ENCODE measurements around the gene DTX3L.
"Not testable (repeated sequence)": the region's sequence is repeated elsewhere in the genome, so short reads cannot be mapped to it uniquely, and the experiment has no call there.

DTX3L gene

GRCh38 chr3:122562923-122563716, 1.0 kb upstream of the DTX3L start:
- DNase-seq, result no peak

DNA sequence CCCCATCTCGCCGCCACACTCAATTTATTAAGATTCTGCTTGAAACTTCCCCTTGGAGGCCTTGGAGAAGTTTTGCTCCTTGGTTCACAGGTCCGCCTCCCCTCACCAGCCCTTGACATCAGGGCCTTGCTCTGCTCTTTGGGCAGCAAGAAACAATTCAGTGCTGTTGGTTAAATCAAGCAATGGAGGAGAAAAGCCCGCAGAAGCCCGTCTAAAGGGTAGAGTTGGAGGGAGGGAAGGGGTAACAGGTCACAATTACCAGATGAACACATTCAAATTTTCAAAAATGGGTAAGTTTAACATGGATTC, 467 bp upstream of the DTX3L start:
- no peak for DNase-seq

- not testable (repeated sequence) for DNase-seq
These were observed 4.0 kb downstream of the DTX3L start for GRCh38 chr3:122568131-122568530.

DNA sequence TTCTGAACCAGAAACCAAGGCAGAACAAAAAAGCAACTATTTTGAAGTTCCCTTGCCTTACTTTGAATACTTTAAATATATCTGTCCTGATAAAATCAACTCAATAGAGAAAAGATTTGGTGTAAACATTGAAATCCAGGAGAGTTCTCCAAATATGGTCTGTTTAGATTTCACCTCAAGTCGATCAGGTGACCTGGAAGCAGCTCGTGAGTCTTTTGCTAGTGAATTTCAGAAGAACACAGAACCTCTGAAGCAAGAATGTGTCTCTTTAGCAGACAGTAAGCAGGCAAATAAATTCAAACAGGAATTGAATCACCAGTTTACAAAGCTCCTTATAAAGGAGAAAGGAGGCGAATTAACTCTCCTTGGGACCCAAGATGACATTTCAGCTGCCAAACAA, 4.6 kb downstream of the DTX3L start:
- no peak for DNase-seq

DNA sequence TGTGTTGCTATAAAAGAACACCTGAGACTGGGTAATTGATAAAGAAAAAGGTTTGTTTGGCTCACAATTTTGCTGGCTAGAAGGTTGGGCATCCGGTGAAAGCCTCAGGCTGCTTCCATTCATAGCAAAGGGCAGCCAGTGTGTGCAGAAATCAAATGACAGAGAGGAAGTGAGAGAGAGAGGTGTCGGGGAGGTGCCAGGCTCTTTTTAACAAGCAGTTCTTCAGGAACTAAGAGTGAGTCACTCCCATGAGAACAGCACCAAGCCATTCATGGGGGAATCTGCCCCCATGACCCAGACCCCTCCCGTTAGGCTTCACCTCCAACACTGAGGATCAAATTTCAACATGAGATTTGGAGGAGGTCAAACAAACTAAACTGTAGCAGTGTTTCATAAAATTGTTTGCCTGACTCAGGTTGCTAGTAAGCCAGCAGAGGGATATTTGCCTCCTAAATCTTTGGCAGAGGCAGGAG, 8.8 kb downstream of the DTX3L start:
- no peak for DNase-seq

- DNase-seq, result no peak
These were observed 12.2 kb downstream of the DTX3L start for GRCh38 chr3:122576174-122576940.

DNA sequence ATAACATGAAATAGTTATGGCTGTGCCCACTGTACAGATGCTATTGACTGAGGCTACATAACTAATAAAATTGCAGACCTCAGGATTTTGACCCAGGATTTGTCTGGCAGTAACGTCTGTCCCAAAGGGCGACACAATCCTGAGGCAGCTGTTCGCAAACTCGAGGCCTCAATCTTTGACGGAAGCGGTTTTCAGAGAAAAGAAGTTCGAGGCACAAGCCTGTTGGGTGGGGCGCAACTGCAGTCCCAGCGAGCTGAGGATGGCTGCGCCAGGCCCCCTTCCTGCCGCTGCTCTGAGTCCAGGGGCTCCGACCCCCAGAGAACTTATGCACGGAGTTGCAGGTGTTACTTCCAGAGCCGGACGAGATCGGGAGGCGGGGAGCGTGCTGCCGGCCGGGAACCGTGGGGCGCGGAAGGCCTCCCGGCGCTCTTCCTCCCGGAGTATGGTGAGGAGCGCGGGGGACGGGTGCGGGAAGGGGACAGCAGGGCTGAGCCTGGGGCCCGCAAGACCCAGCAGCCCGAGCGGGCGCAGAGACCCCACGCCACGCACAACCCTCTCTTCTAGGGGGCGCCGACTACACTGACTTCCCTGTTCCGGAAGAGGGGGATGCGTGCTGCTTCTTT, 13.4 kb downstream of the DTX3L start, which contains the start of gene PARP15:
Gene PARP15, plus strand, starts transcription at position 242 of the 623 bp plus-strand sequence. Its CDS starts 18 bp downstream, at position 260.
- DNase-seq, result peak; percentile 76

GRCh38 chr3:122578069-122578740, 14.1 kb downstream of the DTX3L start:
- DNase-seq, result no peak

- DNase-seq, result no peak
These were observed 16.3 kb downstream of the DTX3L start for GRCh38 chr3:122580470-122580869.

DNA sequence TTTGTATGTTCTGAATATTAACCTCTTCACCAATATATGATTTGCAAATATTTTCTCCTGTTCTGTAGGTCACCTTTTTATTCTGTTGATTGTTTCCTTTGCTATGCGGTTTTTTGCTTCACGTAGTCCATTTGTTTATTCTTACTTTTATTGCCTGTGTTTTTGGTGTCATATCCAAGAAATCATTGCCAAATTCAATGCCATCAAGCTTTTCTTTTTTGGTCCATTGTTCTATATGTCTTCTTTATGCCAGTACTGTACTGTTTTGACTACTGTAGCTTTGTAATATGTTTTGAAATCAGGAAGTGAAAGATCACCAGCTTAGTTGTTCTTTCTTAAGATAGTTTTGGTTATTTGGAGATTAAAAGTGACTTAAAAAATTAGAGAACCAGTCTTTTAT, 17.5 kb downstream of the DTX3L start:
- no peak for DNase-seq

DNA sequence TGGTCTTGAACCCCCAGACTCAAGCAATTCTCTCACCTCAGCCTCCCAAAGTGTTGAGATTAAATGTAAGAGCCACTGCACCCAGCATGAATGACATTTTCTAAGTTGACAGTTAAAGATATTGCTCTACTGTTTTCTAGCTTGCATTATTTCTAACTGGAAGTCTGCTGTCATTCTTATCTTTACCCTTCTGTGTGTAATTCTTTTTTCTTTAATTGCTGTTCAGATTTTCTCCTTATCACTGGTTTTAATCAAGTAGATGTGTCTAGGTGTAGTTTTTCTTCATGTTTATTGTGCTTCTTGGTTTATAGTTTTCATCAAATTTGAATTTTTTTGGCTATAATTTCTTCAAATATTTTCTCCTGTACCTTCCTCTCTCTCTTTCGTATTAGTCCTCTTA, 18.3 kb downstream of the DTX3L start:
- DNase-seq, result no peak

DNA sequence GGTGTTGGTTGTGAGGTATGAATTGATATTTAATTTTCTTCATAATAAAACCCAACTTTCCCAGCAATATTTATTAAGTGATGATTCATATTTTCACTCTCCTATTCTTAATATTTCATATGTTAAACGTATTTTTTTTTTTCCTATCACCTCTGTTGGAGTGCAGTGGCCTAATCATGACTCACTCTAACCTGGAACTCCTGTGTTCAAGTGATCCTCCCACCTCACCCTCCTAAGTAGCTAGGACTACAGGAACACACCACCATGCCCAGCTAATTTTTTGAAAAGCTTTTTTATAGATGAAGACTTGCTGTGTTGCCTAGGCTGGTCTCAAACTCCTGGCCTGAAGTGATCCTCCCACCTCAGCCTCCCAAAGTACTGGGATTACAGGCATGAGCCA, 22.0 kb downstream of the DTX3L start:
- no peak for DNase-seq

GRCh38 chr3:122586773-122587485, 22.8 kb downstream of the DTX3L start:
- no peak for DNase-seq

GRCh38 chr3:122587572-122587971, 23.4 kb downstream of the DTX3L start:
- no peak for DNase-seq

DNA sequence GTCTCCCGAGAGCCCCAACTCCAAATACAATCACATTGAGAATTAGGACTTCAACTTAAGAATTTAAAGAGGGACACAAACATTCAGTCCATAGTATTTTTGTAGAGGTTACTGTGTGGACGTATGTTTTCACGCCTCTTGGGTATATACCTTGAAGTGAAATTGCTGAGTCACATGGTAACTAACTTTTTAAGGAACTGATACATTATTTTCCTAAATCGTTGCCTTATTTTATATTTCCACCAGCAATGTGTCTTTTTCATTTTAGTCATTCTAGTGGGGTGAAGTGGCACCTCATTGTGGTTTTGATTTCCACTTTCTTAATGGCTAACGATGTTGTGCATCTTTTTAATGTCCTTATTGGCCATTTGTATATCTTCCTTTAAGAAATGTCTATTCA, 25.2 kb downstream of the DTX3L start:
- no peak for DNase-seq

GRCh38 chr3:122590610-122591009, 26.5 kb downstream of the DTX3L start:
- DNase-seq, result no peak

DNA sequence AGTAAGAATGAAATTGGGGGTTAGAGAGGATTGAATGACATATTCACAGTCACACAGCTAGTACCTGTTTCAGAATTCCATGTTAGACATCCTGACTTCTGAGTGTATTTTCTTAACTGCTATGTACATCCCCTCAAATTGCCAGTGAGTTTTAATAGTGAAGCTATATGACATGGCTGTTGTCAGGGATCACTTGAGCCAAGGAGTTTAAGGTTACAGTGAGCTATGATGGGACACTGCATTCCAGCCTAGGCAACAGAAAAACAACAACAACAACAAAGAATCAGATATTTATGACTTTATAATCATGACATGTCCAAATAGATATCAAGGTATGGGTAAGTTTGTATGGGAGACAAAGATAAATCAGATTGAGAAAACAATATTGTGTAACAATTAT, 29.9 kb downstream of the DTX3L start:
- no peak for DNase-seq

DNA sequence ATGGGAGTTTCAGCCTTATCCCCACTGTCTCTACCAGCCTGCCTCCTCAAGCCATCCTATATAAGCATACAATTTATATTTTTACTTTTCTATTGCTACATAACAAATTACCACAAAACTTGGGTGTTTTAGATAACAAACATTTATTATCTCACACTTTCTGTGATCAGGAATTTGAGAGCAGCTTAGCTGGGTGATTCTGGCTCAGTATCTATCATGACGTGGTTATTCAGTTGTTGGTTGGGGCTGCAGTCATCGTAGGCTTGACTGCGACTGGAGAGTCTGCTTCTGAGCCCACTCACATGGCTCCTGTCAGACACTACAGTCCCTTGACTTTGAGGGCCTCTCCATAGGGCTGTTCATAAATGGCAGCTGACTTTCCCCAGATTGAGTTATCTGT, 34.0 kb downstream of the DTX3L start:
- DNase-seq, result no peak

DNA sequence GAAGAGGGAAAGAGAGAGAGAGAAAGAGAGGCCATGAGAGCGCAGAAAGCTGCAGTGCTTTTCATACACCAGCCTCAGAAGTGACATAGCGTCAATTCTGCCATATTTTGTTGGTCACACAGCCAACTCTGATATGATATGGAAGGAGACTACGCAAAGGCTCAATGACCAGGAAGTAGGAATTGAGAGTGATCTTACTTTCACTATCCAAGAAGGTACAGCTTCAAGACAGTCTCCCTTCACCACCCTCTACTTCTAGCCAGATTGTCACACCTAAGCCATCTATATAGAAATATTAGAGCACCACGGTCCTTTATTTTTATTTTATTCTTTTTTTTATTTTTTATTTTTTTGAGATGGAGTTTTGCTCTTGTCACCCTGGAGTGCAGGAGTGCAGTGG, 34.4 kb downstream of the DTX3L start:
- DNase-seq, result no peak

DNA sequence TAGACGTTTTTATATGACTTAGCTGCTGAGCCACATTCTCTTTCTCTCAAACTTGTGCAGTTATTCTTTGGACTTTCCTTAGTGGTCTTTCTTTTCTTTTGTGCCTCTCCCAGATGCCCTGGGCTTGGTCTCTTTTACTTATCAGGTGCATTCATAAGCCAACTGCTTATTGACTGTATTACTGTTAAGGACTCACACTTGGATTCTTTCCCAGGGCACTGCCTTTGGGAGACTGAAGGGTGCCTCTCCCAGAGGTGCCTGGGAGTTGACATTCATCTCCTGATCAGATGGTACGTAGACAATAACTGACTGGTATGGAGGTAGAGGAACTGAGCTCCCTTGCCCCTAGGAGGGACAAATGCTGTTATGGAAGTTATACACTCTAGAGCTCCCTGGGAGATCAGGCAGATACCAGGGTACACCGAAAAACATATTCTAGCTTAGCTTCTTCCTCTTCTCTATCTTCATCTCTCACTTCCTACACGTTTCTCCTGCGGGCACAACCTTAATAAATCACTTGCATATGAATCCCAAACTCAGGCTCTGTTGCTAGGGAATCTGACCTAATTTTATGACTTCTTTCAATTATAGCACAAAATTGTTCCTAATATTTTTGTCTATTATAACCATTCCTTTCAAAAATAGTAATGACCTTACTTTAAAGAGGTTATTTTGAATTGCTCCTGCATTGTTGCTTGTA, 38.0 kb downstream of the DTX3L start:
- no peak for DNase-seq

GRCh38 chr3:122603056-122603455, 38.9 kb downstream of the DTX3L start:
- no peak for DNase-seq

GRCh38 chr3:122606330-122606729, 42.2 kb downstream of the DTX3L start:
- no peak for DNase-seq
